Astrocyte of the cerebellum (primary cell): ENCODE measurements around the gene LCE3B.

Source experiments
- DNase-seq: peaks from one replicate; pipeline ENCODE4 v3.0.0-alpha.2; 2011; ENCODE audit warnings: low read depth
- H3K4me3 ChIP-seq: 2 replicates; pipeline ENCODE4 v1.5.1; 2011; ENCODE audit warnings: mild to moderate bottlenecking, low read depth, low read length, moderate library complexity
- in situ Hi-C: cut with HindIII; loops from 2 replicates; pipeline ENCODE4 v1.10.0; 2017; ENCODE audit warnings: low sequenced_read_pairs
- TF ChIP-seq, protein P1 (sequence below): IDR thresholded peaks from 2 replicates; pipeline ENCODE4 v1.5.1; 2012; ENCODE audit warnings: low read length, low read depth, moderate library complexity, mild to moderate bottlenecking; ENCODE audit errors: missing control alignments

The LCE3B gene

GRCh38 chr1:152626744-152627143 is 13.1 kb downstream of the LCE3B start:
- TF ChIP-seq, protein P1, sequence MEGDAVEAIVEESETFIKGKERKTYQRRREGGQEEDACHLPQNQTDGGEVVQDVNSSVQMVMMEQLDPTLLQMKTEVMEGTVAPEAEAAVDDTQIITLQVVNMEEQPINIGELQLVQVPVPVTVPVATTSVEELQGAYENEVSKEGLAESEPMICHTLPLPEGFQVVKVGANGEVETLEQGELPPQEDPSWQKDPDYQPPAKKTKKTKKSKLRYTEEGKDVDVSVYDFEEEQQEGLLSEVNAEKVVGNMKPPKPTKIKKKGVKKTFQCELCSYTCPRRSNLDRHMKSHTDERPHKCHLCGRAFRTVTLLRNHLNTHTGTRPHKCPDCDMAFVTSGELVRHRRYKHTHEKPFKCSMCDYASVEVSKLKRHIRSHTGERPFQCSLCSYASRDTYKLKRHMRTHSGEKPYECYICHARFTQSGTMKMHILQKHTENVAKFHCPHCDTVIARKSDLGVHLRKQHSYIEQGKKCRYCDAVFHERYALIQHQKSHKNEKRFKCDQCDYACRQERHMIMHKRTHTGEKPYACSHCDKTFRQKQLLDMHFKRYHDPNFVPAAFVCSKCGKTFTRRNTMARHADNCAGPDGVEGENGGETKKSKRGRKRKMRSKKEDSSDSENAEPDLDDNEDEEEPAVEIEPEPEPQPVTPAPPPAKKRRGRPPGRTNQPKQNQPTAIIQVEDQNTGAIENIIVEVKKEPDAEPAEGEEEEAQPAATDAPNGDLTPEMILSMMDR, result no peak
- in situ Hi-C loops, result no loop called here
- H3K4me3 ChIP-seq, result no peak overlapping the region
- no peak for DNase-seq

GRCh38 chr1:152630596-152630995 is 17.0 kb downstream of the LCE3B start:
- H3K4me3 ChIP-seq, result no peak overlapping the region
- no peak for DNase-seq
- TF ChIP-seq, protein P1, result no peak
- in situ Hi-C loops, result no loop called here

GRCh38 chr1:152640351-152640750 is 26.7 kb downstream of the LCE3B start:
- in situ Hi-C loops, result no loop called here
- TF ChIP-seq, protein P1, result no peak
- no peak for DNase-seq
- H3K4me3 ChIP-seq, result no peak overlapping the region

GRCh38 chr1:152643945-152644344 is 30.3 kb downstream of the LCE3B start:
- no peak overlapping the region for H3K4me3 ChIP-seq
- TF ChIP-seq, protein P1, result no peak
- in situ Hi-C loops, result no loop called here
- no peak for DNase-seq

DNA sequence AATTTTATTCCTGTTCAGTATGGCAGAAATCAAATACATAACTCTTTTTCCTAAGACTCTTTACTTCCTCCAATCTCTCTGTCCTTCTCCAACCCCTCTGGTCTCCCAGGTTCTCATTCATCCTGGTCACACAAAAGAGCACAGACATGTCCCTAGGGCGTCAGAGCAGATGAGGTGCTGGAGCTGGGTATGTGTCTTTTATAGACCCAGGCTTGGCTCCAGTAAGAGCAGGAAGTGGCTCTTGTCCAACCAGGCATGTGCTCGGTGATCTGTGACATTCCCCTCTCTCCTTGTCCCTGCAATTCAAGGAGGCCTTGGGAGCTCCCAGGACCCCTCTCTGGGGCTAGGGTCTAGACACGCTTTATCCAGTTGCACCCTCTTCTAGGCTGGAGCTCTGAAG is 31.5 kb downstream of the LCE3B start:
- in situ Hi-C loops, result no loop called here
- TF ChIP-seq, protein P1, result no peak
- DNase-seq, result no peak
- no peak overlapping the region for H3K4me3 ChIP-seq

GRCh38 chr1:152646656-152647055 is 33.0 kb downstream of the LCE3B start:
- TF ChIP-seq, protein P1, result no peak
- H3K4me3 ChIP-seq, result no peak overlapping the region
- no peak for DNase-seq
- in situ Hi-C loops, result no loop called here

DNA sequence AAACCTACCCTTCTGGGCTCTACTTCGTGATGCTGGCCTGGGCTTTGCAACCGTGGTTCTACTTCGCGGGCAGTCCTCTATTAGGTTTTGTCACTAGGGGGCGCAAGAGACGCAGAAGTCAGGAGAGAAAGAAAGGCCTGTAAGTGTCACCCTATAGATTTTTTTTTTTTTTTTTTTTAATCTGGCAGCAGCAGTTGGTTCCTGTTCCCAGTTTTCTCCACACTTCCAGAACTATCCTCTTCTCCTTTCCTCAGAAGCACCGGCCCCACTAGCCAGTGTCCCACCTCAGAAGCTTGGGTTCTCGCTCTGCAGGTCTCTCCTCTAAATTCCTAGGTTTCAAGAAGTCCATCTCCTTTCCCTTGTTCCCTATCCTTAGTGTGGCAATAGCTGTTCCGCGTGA is 40.5 kb downstream of the LCE3B start:
- in situ Hi-C loops, result no loop called here
- DNase-seq, result peak; percentile 8
- no peak overlapping the region for H3K4me3 ChIP-seq
- TF ChIP-seq, protein P1, result peak; percentile 72
